ENCODE data around the gene KLF6.
A peak's percentile ranks its signal among the peaks of the same experiment; 100 is the strongest.
"Not testable (repeated sequence)": the region's sequence is repeated elsewhere in the genome, so short reads cannot be mapped to it uniquely, and the experiment has no call there.

Gene KLF6

GRCh38 chr10:3755440-3756359, 29.3 kb downstream of the KLF6 start:
- DNase-seq, result no peak

GRCh38 chr10:3754727-3755439, 30.1 kb downstream of the KLF6 start:
- DNase-seq, result no peak

- DNase-seq, result no peak
Measured at GRCh38 chr10:3750854-3751253, 34.2 kb downstream of the KLF6 start.

GRCh38 chr10:3750006-3750816, 34.8 kb downstream of the KLF6 start:
- no peak for DNase-seq

- no peak for DNase-seq
Measured at GRCh38 chr10:3749600-3749999, 35.4 kb downstream of the KLF6 start.

- no peak for DNase-seq
Measured at GRCh38 chr10:3749011-3749410, 36.0 kb downstream of the KLF6 start.

GRCh38 chr10:3748484-3748883, 36.5 kb downstream of the KLF6 start:
- no peak for DNase-seq

GRCh38 chr10:3747984-3748383, 37.0 kb downstream of the KLF6 start:
- DNase-seq, result no peak

- DNase-seq, result no peak
Measured at GRCh38 chr10:3747248-3747960, 37.6 kb downstream of the KLF6 start.

GRCh38 chr10:3746634-3747033, 38.4 kb downstream of the KLF6 start:
- no peak for DNase-seq

GRCh38 chr10:3745521-3745920, 39.5 kb downstream of the KLF6 start:
- peak; percentile 63 for DNase-seq

- no peak for DNase-seq
Measured at GRCh38 chr10:3741688-3742461, 43.1 kb downstream of the KLF6 start.

GRCh38 chr10:3740157-3740871, 44.7 kb downstream of the KLF6 start:
- DNase-seq, result no peak

GRCh38 chr10:3738855-3739350, 46.1 kb downstream of the KLF6 start:
- DNase-seq, result no peak

GRCh38 chr10:3737864-3738263, 47.1 kb downstream of the KLF6 start:
- DNase-seq, result no peak

GRCh38 chr10:3735175-3735574, 49.8 kb downstream of the KLF6 start:
- DNase-seq, result no peak

GRCh38 chr10:3734111-3734510, 50.9 kb downstream of the KLF6 start:
- no peak for DNase-seq

GRCh38 chr10:3732183-3732582, 52.8 kb downstream of the KLF6 start:
- not testable (repeated sequence) for DNase-seq

GRCh38 chr10:3729397-3729976, 55.5 kb downstream of the KLF6 start:
- DNase-seq, result no peak

GRCh38 chr10:3728563-3728962, 56.4 kb downstream of the KLF6 start:
- DNase-seq, result no peak

GRCh38 chr10:3727268-3727667, 57.7 kb downstream of the KLF6 start:
- no peak for DNase-seq

All from NCI-H2171 treated with DMSO at 0.1 percent for 48 hours (cell line).